Astrocyte of the spinal cord (primary cell): ENCODE data around the gene GPSM1.

Experiments
- DNase-seq: peaks from one replicate; pipeline ENCODE4 v3.0.0; 2011; ENCODE audit warnings: low read depth, low spot score
- H3K4me3 ChIP-seq: 2 replicates; pipeline ENCODE4 v1.5.1; 2011; ENCODE audit warnings: low read depth, mild to moderate bottlenecking, low read length, moderate library complexity
- CTCF ChIP-seq: IDR thresholded peaks from 2 replicates; pipeline ENCODE4 v1.5.1; 2012; ENCODE audit warnings: low read depth, mild to moderate bottlenecking, low read length, inconsistent platforms
- in situ Hi-C: cut with HindIII; loops from 2 replicates; pipeline ENCODE4 v1.10.0; 2017; ENCODE audit warnings: low sequenced_read_pairs

GPSM1 gene

GRCh38 chr9:136378170-136379002 is 51.0 kb downstream of the GPSM1 start:
- TF ChIP-seq CTCF = no peak
- in situ Hi-C loops = no loop called here
- no peak overlapping the region for H3K4me3 ChIP-seq
- no peak for DNase-seq

DNA sequence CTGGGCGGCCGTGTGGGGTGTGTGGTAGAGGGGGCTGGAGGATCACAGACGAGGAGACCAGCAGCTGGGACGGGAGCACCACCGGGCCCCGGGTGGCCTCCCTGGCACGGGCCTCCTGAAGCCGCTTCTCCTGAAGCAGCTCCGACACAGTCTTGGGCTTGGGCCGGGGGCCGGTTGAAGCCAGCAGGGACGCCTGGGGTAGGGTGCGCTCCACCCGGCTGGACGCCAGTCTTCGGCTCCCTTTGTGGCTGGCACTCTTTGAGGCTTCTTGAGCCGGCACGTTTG is 51.6 kb downstream of the GPSM1 start:
- no peak for TF ChIP-seq CTCF
- H3K4me3 ChIP-seq = no peak overlapping the region
- in situ Hi-C loops = no loop called here
- DNase-seq = no peak

DNA sequence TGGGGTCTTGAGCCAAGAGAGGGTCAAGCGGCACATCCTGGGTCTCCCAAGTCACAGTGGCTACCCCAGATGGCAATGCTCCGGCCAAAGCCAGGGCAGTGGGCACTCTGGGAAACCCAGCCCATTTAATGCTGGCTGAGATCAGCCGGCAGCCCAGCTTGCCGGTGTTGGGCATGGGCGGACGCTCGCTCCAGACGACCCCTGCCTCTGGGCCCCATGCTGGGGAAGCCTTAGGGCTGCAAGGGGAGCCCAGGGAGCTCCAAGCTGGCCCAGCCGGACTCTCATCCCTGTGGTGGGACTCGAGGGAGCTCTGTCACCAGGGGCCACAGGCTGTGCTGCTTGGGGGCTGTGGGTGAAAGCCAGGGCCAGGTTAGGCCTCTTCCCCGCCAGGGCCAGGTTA is 52.1 kb downstream of the GPSM1 start:
- no peak for TF ChIP-seq CTCF
- DNase-seq = no peak
- no peak overlapping the region for H3K4me3 ChIP-seq
- in situ Hi-C loops = no loop called here

GRCh38 chr9:136379891-136380290 is 52.6 kb downstream of the GPSM1 start:
- DNase-seq = no peak
- H3K4me3 ChIP-seq = no peak overlapping the region
- in situ Hi-C loops = no loop called here
- no peak for TF ChIP-seq CTCF

DNA sequence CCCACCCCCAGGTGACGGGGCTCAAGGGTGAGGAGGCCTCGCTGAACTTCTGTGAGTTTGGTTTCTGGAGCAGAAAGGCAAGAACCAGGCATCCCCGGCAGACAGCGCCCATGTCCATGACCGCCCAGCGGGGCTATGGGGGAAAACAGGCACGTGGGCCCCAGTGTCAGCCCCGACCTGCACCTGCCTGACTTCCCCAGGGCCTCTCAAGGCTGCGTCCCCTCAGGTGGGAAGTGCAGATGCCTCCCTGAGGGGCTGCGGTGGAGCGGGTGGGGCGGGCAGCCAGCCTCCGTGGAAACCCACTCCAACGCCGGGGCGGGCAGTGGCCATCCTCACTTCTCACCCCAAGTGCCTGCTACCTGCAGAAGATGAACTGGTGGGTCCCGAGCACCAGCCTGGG is 53.0 kb downstream of the GPSM1 start:
- in situ Hi-C loops = no loop called here
- no peak overlapping the region for H3K4me3 ChIP-seq
- DNase-seq = no peak
- TF ChIP-seq CTCF = no peak

- in situ Hi-C loops = no loop called here
- no peak overlapping the region for H3K4me3 ChIP-seq
- no peak for TF ChIP-seq CTCF
- DNase-seq = no peak
Measured at GRCh38 chr9:136381311-136381710, 54.0 kb downstream of the GPSM1 start.
